ENCODE data around the gene RGS7BP. TPM values are rescaled to one million over a fixed set of nuclear protein-coding genes. Genes with fewer than 3 reads are reported as not detected.
A peak's percentile ranks its signal among the peaks of the same experiment; 100 is the strongest.

Gene RGS7BP
- 1 to 10 TPM; 1.4 to 6.5 (median 4.3) TPM for total RNA-seq
- polyA plus RNA-seq, result 1 to 10 TPM; 1.9 to 5.8 TPM
- long read RNA-seq, donor 1, full-length matches to known transcripts, result 1 of 4 reads
- long read RNA-seq, donor 1, partial matches to known transcripts, result 2 of 4 reads
- long read RNA-seq, donor 1, other reads (novel, unspliced or antisense), result 1 of 4 reads
- long read RNA-seq, donor 2, result 0 reads
- long read RNA-seq, donor 3, full-length matches to known transcripts, result 1 of 2 reads
- long read RNA-seq, donor 3, partial matches to known transcripts, result 0 of 2 reads
- long read RNA-seq, donor 3, other reads (novel, unspliced or antisense), result 1 of 2 reads

- 2% methylated on average over 35 to 53 of the region's 53 CpGs for WGBS, 3 donors
- H3K27me3 ChIP-seq, result no peaks in the 10 kb centered on the region
- TF ChIP-seq CTCF (IDR thresholded peaks at IDR 0.05), result peak in 2 of 3 donors; percentile 6 to 26
- no peak for TF ChIP-seq EP300 (IDR thresholded peaks at IDR 0.05)
- no peaks in the 10 kb centered on the region for H3K36me3 ChIP-seq
- intact Hi-C loops (cut with DNase I), result loop anchor here in 1 of 4 donors (5.0 kb wide), 2 partner anchors 91 to 106 kb away; no protein-coding TSS in a partner anchor
- peaks cover 1% of the 10 kb centered on the region for H3K4me1 ChIP-seq (ENCODE audit: insufficient read depth)
- peak; percentile 13 to 69 (median 44) for DNase-seq
- no peak within 1 kb of the TSS for H3K27ac ChIP-seq
- H3K9me3 ChIP-seq, result no peaks in the 10 kb centered on the region
- H3K4me3 ChIP-seq, result peak within 1 kb of the TSS; percentile 38
These were observed at the start of gene RGS7BP for GRCh38 chr5:64505769-64506566. Gene RGS7BP, plus strand, starts transcription at chr5:64506015. Its CDS starts 610 bp downstream, at chr5:64506625.

DNA sequence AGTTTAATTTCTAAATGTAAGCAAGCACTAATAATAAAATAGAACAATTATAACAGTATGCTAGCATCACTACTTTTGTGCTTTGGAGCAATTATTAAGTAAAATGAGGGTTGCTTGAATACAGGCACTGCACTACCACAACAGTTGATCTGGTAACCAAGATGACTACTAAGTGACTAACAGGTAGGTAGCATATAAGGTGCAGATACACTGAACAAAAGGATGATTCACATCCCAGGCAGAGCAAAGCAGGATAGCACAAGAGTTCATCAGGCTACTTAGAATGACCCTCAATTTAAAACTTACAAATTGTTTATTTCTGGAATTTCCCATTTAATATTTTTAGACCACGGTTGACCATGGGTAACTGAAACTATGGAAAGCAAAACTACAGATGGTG lies 48.0 kb upstream of the RGS7BP start:
- intact Hi-C loops (cut with DNase I), result no loop called here
- Histone ChIP-seq H3K4me1 (ENCODE audit: insufficient read depth) (no peaks in the 10 kb centered on the region), H3K27ac (no peak overlapping the region), H3K4me3 (no peak overlapping the region), H3K27me3 (no peaks in the 10 kb centered on the region), H3K36me3 (no peaks in the 10 kb centered on the region), H3K9me3 (no peaks in the 10 kb centered on the region)
- no peak for TF ChIP-seq POLR2A (IDR thresholded peaks at IDR 0.05)
- TF ChIP-seq EP300 (IDR thresholded peaks at IDR 0.05), result no peak
- TF ChIP-seq CTCF (IDR thresholded peaks at IDR 0.05), result no peak
- no peak for DNase-seq
- 80 to 83% (median 80%) methylated on average over 1 of the region's 1 CpG for WGBS, 3 donors

DNA sequence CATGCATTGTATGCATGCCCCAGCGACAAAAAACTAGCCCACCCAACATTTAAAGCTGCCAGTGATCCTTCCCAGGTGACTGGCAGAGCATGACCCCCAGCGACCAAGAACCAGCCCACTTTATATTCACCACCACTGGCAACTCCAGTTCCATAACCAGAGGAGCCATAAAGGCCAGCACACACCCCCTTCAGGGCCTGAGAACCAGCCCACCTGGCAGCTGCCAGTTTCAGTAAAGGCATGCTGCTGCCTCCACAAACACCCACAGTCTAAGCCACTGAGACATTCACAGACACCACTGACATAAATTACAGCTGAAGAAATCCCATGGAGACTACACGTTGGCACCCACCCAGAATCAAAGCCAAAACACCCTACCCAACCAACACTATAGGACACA lies 46.9 kb upstream of the RGS7BP start:
- Histone ChIP-seq H3K4me3 (no peak overlapping the region), H3K27me3 (no peaks in the 10 kb centered on the region), H3K4me1 (ENCODE audit: insufficient read depth) (no peaks in the 10 kb centered on the region), H3K27ac (no peak overlapping the region), H3K9me3 (no peaks in the 10 kb centered on the region), H3K36me3 (no peaks in the 10 kb centered on the region)
- 66 to 78% (median 70%) methylated on average over 3 of the region's 3 CpGs for WGBS, 3 donors
- no peak for DNase-seq
- TF ChIP-seq CTCF (IDR thresholded peaks at IDR 0.05) (no peak), POLR2A (IDR thresholded peaks at IDR 0.05) (no peak), EP300 (IDR thresholded peaks at IDR 0.05) (no peak)
- intact Hi-C loops (cut with DNase I), result no loop called here

GRCh38 chr5:64462391-64462790 lies 43.4 kb upstream of the RGS7BP start:
- 56 to 65% (median 59%) methylated on average over 4 of the region's 4 CpGs for WGBS, 3 donors
- TF ChIP-seq POLR2A (IDR thresholded peaks at IDR 0.05) (no peak), EP300 (IDR thresholded peaks at IDR 0.05) (no peak), CTCF (IDR thresholded peaks at IDR 0.05) (no peak)
- H3K36me3 ChIP-seq, result no peaks in the 10 kb centered on the region
- H3K27me3 ChIP-seq, result no peaks in the 10 kb centered on the region
- no peak overlapping the region for H3K27ac ChIP-seq
- no peak overlapping the region for H3K4me3 ChIP-seq
- no peaks in the 10 kb centered on the region for H3K9me3 ChIP-seq
- H3K4me1 ChIP-seq (ENCODE audit: insufficient read depth), result no peaks in the 10 kb centered on the region
- no peak for DNase-seq
- intact Hi-C loops (cut with DNase I), result no loop called here
